ENCODE data around the gene GNAS-AS1.
A peak's percentile ranks its signal among the peaks of the same experiment; 100 is the strongest.
"Not testable (repeated sequence)": the region's sequence is repeated elsewhere in the genome, so short reads cannot be mapped to it uniquely, and the experiment has no call there.

The GNAS-AS1 gene

DNA sequence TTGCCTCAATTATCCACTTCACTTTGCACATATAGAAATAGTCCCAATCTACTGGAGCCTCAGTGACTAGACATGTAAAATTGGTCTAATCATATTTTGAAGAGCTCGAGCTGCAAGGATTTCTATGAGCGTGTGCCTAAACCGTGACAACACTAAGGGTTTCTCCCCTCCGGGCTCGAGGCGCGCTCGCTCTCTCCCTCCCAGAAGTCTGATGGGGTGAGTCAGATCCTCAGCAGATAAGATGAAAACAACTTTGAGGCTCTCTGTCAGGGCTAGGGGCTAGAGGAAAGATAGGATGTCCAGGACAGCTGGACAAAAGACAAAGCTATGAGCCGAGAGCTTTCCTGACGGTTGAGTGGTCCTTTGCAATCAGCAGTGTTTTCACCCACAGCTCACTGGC lies 16.8 kb downstream of the GNAS-AS1 start:
- DNase-seq = no peak

DNA sequence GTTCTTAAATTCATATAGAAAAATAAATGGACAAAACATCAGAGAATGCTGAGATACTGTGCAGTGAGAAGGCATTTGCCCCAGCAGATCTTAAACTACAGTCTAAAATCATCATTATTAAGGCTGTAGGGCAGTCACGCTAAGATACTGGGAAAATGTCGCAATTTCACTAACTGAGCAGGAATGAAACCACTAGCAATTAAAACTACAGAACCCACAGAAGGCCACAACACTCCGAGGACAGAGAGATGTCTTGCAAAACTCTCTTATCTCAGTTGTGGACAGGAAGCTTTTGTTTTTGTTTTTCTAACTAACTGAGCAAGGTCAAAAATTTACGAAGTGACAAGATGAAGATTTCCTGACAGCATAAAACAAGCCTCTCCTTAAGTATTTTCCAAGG lies 18.2 kb downstream of the GNAS-AS1 start:
- DNase-seq = no peak

GRCh38 chr20:58829531-58829941 lies 21.2 kb downstream of the GNAS-AS1 start:
- DNase-seq = no peak

DNA sequence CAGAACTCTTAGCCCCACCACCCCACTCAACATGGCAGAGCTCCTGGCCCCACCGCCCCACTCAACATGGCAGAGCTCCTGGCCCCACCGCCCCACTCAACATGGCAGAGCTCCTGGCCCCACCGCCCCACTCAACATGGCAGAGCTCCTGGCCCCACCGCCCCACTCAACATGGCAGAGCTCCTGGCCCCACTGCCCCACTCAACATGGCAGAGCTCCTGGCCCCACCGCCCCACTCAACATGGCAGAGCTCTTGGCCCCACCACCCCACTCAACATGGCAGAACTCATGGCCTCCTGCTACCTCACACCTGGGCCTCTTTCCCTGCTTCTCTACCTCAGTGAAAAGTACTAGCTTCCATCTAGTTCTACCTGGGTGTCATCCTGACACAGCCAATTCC lies 21.9 kb downstream of the GNAS-AS1 start:
- not testable (repeated sequence) for DNase-seq

DNA sequence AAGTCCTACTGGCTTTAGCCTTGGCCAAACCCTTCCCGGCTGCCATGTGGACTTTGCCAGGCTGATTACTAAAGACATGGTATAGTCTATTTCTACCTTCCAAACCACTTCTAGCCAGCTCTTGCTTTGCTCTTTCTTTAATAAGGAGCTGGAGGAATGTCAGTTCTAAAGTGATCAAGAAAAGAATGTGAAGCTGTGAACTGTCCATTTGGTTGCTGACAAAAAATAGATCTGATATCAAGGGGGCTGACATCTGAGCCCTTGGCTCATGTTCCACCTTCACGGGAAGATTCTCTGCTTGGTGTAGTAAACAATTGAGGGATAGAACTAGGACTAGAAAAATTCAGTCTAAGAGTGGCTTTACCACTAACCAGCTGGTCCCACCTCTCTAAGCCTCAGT lies 22.6 kb downstream of the GNAS-AS1 start:
- DNase-seq = no peak

- no peak for DNase-seq
These were observed 24.4 kb downstream of the GNAS-AS1 start for GRCh38 chr20:58826271-58826670.

DNA sequence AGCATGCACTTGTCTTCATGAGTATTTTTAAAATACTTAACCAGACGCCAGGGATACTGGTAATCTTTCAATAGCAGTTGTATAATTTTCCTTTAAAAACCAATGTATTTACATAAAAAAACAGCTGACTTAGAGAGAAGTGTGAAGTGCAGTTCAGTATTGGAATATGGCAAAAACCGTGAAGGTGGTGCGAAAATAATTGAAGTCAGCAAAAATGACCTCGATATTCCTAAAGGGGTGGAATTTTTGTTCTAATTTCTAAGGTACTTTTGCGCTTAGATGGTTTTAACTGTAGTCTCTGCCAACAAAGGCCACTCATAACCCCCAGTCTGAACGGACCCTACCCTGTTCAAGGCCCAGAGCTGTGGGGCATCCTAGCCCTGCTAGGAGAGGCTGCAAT lies 25.3 kb downstream of the GNAS-AS1 start:
- DNase-seq = no peak

GRCh38 chr20:58824843-58825242 lies 25.9 kb downstream of the GNAS-AS1 start:
- no peak for DNase-seq

DNA sequence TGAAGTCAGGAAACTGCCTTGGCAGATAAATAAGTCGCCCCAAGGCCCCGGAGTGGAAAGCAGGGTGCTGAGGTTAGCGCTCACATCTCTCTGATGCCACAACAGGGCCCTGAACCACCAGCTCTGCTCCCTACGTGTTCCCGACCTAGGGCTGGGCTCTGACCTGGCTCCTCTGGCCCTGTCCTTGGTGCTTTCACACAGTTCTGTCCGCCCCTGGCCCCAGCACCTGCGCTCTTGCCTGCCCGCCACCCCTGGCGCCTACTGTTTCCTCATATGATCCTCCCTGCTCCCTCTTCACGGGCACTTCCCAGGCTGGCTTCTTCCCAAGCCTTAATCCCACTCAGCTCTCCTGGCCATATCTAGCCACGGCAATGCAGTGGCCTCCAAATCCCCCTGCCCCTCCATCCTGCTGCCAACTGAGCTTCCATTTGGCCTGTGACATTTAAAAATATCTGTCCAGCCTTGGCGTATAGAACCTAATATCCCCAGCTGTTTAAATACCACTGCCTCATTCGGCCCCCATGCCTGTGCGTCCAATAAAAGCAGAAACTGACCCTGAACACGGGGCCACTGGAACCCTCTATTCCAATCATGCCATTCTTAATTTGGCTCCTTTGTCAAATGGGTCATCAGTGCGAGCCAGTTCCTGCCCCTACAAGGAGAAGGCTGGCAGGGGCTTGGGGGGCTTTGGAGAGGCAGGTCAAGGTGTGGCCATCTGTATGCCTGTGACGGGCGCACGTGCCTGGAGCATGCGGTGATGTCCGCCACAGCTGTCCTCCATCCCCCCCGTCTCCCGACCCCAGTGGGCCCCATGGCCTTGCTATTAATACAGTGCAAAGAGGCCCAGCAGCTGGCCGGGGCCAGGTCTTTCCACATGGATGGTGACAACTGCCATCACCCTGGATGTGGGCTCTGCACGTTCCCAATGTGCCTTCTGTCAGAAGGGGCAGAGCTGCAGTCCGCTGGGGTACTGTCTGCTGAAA lies 27.7 kb downstream of the GNAS-AS1 start:
- DNase-seq = no peak

GRCh38 chr20:58822149-58822548 lies 28.6 kb downstream of the GNAS-AS1 start:
- no peak for DNase-seq

DNA sequence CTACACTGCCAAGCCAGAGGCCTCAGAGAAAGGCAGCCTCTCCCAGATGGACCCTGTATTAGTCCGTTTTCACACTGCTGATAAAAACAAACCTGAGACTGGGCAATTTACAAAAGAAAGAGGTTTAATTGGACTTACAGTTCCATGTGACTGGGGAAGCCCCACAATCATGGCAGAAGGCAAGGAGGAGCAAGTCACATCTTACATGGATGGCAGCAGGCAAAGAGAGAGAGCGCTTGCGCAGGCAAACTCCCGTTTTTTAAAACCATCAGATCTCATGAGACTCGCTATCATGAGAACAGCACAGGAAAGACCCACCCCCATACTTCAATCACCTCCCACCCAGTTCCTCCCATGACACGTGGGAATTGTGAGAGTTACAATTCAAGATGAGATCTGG lies 30.2 kb downstream of the GNAS-AS1 start:
- not testable (repeated sequence) for DNase-seq

DNA sequence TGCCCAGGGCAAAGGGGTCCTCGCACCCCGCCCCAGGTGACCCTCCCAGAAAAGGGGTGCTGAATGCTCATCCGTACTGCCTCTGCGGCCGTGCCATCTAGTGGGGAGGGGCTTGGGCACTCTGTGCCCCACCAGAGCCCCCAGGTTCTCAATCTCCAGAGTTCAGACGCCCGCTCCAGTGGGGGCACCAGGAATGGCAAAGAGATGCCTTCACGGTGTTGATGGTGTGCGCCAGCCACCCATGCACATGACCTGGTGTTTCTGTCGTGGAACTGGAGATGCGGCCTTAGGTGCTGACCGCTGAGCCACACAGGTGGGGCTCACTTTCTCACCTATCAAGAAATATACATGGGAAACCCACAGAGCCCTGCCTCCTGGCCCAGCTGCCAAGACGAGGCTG lies 30.8 kb downstream of the GNAS-AS1 start:
- DNase-seq = no peak

DNA sequence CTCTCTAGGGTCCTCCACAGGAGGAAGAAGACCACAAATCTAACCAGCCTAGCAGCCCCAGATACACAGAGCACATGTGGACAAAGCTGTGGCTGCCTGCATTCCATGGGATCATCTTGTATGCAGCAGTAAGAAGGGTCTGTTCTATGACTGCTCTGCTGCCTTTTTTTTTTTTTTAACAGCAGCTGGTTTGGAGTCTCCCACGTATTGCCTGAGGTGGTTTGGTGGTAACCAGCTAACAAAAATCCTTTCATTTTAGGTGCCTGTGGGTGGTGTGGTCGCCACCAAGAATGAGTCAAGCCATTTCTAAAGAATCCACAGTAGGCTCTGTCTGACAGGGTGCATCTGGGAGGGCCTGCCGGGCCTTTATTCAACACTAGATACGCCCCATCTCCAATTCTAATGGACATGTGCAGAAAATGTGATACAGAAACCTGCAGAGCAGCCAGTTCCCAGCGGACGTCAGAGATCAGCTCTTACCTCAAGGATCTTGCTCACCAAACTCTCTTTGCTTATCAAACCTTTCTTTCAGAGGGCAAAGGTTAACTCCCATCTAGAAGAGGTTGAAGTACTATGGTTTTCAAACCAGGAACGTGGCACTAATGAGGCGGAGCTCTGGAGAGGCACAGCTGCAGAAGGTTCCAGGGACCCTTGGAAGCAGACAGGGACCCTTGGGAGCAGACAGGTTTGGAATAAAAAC lies 32.0 kb downstream of the GNAS-AS1 start:
- DNase-seq = peak; percentile 96

DNA sequence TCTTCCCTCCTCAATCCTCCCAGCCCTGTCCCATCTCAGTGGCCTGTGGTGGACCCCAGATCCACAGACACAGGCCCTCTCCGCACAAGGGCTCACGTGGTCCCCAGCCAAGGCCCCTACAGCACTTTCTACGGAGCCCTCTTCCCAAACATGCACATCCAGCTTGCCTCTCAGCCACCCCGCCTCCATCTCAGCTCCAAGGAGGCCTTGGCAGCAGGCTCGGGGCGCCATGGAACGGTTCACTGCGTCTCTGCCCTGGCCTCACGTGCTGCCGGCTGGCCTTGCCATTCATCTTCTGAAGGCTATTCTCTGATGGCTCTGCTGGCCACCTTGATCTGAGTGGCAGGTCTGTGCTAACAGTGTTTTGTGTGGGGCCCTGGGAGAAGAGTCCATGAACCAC lies 33.0 kb downstream of the GNAS-AS1 start:
- DNase-seq = no peak

- no peak for DNase-seq
These were observed 33.6 kb downstream of the GNAS-AS1 start for GRCh38 chr20:58816957-58817651.

DNA sequence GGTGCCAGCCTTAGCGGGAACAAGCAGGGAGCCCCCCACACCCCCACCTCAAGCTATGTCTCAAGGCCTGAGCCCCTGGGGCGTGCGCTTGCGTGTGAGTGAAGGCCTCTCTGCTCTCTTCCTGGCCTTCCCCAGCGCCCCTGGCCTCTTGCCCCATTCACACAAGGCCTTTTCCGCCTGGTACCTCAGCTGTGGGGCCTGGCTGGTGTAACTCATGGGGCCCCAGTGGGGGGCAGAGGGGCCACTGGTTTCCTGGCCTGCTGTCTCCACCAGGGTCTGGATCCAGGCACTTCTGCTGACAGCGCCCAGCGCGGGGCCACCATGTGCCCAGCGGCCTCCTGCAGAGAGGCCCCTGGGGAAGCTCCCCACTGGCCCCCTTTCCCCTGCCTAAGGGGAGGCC lies 34.7 kb downstream of the GNAS-AS1 start:
- DNase-seq = no peak

DNA sequence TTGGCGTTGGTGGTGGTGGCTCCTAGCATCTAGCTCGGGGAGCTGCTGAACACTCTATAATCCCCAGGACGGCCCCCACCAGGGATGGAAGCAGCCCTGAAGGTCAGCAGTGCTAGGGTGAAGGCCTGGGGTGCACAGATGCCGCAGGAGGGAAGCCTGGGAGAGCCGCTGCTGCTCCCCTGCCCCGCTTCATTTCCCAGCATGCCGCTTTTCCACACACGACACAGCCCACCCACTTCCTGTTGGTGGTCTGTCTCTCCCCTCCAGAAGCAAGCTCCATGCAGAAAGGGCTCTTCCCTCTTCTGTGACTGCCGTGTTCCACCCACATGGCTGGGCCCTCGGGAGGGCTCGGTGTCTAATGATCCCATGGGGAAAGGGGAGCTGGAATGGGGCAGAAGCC lies 35.3 kb downstream of the GNAS-AS1 start:
- DNase-seq = no peak

DNA sequence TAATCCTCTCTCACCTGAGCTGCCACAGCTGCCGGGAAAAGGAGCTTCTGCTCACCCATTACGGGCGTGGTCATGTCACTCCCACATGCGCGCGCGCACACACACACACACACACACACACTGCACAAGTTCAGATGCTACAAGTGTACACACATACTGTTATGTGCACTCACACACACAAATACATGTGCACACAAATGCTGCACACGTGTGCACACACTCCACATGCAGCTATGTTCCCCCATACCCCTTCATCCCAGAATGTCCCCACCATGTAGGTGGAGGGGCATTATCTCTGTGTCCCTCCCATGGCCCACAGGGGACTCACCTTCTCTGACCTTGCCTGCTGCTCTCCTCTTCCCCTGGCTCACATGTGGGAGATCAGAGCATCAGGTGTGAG lies 37.3 kb downstream of the GNAS-AS1 start:
- DNase-seq = no peak

DNA sequence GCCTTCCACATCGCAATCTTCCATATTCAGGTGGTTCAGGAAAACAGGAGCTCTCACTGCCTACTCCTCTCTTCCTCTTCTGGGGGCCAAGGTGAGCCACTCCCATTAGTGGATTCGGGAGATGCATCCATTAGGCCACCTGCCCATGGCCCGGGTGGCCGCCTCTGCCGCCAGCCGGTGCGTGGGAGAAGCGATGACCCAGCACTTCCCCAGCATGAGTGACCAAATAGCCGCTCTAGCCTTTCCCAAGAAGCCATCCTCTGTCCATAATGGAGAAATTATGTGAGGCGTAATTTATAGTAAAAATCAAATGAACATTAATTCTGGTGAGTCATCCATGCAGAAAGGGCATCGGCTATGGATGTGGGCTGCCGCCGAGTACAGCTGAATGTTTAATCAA lies 39.4 kb downstream of the GNAS-AS1 start:
- no peak for DNase-seq

DNA sequence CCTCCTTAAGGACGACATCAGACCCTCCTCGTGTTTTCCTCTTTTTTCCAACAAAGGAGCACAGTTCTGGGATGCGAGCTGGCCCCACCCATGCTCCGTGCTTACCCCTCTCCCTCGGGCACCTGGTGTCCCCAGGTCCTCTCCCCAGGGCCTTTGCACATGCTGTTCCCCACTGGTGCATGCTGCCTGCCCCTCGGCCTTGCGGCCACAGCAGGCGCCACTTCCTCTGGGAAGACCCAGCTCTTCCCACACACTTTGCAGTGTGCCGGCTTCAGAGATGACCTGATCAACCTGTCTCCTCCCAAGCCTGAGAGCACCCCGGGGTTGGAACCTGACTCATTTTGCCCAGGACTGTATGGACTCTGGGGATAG lies 39.8 kb downstream of the GNAS-AS1 start:
- DNase-seq = no peak

DNA sequence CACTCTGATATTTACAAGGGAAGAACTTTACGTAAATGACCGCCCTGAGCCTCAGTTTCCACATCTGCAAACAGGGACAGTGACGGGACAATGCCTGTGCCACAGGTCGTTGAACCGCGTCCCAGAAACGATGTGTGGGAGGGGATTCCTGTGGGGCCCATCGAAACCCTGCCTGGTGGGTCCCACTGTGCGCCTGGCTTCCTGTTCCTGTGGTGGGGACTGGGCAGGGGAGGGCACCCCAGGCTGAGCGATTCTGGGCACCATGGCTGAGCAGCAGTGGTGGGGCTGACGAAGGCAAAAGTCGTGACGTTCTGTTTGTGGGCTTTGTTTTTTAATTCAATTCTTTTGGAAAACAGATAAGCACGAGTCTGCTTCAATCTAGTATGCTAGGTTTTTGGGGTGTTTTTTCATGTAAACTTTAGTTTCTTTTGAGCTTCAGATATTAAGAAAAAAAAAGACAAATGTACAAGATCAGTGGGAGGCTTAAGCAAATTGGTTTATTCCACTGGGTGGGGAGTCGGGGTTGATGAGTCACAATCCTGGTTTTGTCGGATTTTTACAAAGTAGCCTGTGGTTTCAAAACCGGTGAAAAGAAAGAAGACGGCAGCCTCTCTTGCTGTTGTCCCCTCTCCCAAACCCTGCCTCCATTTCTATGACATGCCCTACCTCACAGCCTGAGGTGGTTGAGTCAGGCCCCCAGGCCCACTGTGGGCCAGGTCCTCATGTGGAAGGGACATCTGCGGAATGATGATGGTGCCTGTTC lies 40.4 kb downstream of the GNAS-AS1 start:
- DNase-seq = peak; percentile 42

DNA sequence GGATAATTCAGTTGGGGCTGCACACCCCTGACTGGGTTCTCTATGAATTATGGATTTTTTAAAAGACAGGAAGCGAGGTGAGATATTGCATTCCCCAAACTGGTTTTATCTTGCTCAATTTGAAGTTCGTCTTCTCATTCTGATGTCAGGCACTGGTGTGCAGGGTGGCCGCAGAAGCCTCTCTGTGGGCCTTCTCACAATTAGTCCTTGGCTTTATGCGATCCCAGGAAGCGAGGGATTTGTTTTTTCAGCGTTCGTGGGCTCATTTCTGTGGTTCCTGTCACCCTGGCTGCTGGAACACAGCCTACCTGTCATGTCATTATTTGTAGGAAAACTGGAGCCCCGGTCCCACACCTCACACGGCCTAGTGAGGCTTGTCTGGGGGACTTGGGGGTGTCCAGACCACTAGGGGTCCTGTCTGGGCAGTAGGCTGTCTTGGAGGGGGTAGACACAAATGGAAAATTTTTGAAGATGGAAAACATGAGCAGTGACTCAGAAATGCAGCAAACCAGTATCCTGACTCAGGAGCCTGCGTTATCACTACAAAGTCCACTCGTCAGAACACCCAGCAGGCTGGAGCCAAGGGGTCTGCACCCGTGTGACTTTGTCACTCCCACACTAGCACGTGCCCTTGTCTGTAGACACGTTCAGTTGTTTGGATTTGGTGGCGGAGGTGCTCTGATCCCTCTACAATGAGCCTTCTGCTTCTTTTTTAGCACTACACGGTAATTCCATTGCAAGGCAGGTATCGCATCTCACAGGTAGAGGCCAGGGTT lies 42.2 kb downstream of the GNAS-AS1 start:
- no peak for DNase-seq

Measured in fibroblast of skin of right quadriceps (primary cell).